HL-60 (cell line): Measurements from ENCODE around the gene ARRB2.

Experiments
- DNase-seq, 2 experiments: peaks; one replicate each; pipeline ENCODE4 v3.0.0-alpha.2; 2010 to 2020; ENCODE audit warnings: low read depth in 1 of 2, low spot score in 1 of 2
- H3K27ac ChIP-seq: fragments of 250-450 bp; sonication (Bioruptor Pico); replicated peaks from 2 replicates; pipeline ENCODE4 v1.5.1; 2020; ENCODE audit warnings: mild to moderate bottlenecking, moderate library complexity
- H3K27me3 ChIP-seq: fragments of 250-450 bp; sonication (Bioruptor Pico); 2 replicates; pipeline ENCODE4 v1.5.1; 2021; ENCODE audit warnings: mild to moderate bottlenecking, moderate library complexity; ENCODE audit not compliant: insufficient read depth, poor library complexity, severe bottlenecking
- H3K4me3 ChIP-seq: replicated peaks from 2 replicates; pipeline ENCODE4 v1.5.1; 2011; ENCODE audit warnings: mild to moderate bottlenecking, control low read depth, low read length; ENCODE audit not compliant: insufficient read depth
- CTCF ChIP-seq: IDR thresholded peaks from one replicate; pipeline ENCODE4 v1.5.1; 2011; ENCODE audit warnings: low read length, control low read depth, inconsistent platforms; ENCODE audit not compliant: insufficient read depth
- GABPA ChIP-seq: IDR thresholded peaks from 2 replicates; pipeline ENCODE4 v1.6.1; 2012; ENCODE audit warnings: low read depth
- POLR2AphosphoS5 ChIP-seq: IDR thresholded peaks from 2 replicates; pipeline ENCODE4 v1.6.1; 2012; ENCODE audit warnings: low read depth
- SPI1 ChIP-seq: IDR thresholded peaks from 2 replicates; pipeline ENCODE4 v1.6.1; 2012; ENCODE audit warnings: low read depth, mild to moderate bottlenecking, borderline replicate concordance
- TF ChIP-seq, protein P1 (sequence below): IDR thresholded peaks from 2 replicates; pipeline ENCODE4 v1.6.1; 2012; ENCODE audit warnings: low read depth; ENCODE audit not compliant: insufficient replicate concordance

ARRB2 gene

GRCh38 chr17:4764595-4764994 is 54.2 kb downstream of the ARRB2 start:
- Histone ChIP-seq H3K27me3 (no peaks in the 10 kb centered on the region), H3K27ac (peak overlapping the region; percentile 62), H3K4me3 (no peak overlapping the region)
- peak; percentile 49 to 57 for DNase-seq
- peak; percentile 91 for TF ChIP-seq SPI1
- TF ChIP-seq GABPA = no peak
- TF ChIP-seq CTCF = no peak

DNA sequence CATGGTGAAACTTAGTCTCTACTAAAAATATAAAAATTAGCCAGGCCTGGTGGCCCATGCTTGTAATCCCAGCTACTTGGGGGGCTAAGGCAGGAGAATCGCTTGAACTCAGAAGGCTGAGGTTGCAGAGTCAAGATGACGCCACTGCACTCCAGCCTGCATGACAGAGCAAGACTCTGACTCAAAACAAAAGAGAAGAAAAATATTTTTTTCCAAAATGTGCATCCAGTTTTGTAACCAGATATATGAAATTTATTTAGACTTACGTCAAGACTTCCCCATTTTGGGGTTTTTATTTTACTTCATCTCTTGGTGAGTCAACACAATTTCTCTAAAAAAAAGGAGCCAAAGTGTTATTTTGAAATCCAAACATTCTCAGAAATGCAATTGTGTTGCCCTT is 55.8 kb downstream of the ARRB2 start:
- no peaks in the 10 kb centered on the region for H3K27me3 ChIP-seq

DNA sequence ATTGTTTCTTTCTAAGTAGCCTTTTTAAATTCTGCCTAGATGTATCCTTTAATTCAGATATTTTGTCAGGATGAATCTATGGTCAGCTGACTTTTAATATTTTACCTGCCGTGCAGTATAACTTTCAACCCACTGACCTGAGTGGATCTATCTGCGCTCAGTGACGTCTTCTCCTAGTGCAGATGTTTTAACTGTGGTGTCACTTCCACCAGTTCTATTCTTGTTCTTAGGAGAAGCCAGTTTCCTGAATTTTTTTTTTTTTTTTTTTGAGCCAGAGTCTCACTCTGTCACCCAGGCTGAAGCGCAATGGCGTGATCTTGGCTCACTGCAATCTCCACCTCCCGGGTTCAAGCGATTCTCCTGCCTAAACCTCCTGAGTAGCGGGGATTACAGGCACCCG is 56.3 kb downstream of the ARRB2 start:
- H3K27ac ChIP-seq = peak overlapping the region; percentile 43
- no peaks in the 10 kb centered on the region for H3K27me3 ChIP-seq
- no peak for TF ChIP-seq SPI1
- no peak for TF ChIP-seq POLR2AphosphoS5
- no peak for TF ChIP-seq CTCF
- TF ChIP-seq, protein P1, sequence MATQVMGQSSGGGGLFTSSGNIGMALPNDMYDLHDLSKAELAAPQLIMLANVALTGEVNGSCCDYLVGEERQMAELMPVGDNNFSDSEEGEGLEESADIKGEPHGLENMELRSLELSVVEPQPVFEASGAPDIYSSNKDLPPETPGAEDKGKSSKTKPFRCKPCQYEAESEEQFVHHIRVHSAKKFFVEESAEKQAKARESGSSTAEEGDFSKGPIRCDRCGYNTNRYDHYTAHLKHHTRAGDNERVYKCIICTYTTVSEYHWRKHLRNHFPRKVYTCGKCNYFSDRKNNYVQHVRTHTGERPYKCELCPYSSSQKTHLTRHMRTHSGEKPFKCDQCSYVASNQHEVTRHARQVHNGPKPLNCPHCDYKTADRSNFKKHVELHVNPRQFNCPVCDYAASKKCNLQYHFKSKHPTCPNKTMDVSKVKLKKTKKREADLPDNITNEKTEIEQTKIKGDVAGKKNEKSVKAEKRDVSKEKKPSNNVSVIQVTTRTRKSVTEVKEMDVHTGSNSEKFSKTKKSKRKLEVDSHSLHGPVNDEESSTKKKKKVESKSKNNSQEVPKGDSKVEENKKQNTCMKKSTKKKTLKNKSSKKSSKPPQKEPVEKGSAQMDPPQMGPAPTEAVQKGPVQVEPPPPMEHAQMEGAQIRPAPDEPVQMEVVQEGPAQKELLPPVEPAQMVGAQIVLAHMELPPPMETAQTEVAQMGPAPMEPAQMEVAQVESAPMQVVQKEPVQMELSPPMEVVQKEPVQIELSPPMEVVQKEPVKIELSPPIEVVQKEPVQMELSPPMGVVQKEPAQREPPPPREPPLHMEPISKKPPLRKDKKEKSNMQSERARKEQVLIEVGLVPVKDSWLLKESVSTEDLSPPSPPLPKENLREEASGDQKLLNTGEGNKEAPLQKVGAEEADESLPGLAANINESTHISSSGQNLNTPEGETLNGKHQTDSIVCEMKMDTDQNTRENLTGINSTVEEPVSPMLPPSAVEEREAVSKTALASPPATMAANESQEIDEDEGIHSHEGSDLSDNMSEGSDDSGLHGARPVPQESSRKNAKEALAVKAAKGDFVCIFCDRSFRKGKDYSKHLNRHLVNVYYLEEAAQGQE = no peak
- TF ChIP-seq GABPA = no peak
- no peak for DNase-seq
- no peak overlapping the region for H3K4me3 ChIP-seq

More for the DNA sequence above, 55.8 kb downstream of the ARRB2 start:
- Histone ChIP-seq H3K4me3 (no peak overlapping the region), H3K27ac (peak overlapping the region; percentile 43)
- TF ChIP-seq SPI1 (peak; percentile 59; the same call in 1 of the 2 replicates), POLR2AphosphoS5 (no peak), CTCF (no peak), GABPA (no peak)
- TF ChIP-seq, protein P1 = no peak
- peak in 1 of 2 experiments; percentile 28 for DNase-seq

GRCh38 chr17:4768298-4768697 is 57.9 kb downstream of the ARRB2 start:
- Histone ChIP-seq H3K27me3 (no peaks in the 10 kb centered on the region), H3K4me3 (no peak overlapping the region), H3K27ac (0 out of 2 replicates have a peak overlapping the region, but pooled peaks have one; percentile 18)
- peak in 1 of 2 experiments; percentile 44 for DNase-seq
- TF ChIP-seq CTCF (no peak), GABPA (no peak), POLR2AphosphoS5 (no peak), SPI1 (peak; percentile 37; the same call in 1 of the 2 replicates)
- TF ChIP-seq, protein P1 = no peak
